ENCODE data around the gene MRI1. TPM values are rescaled to one million over a fixed set of nuclear protein-coding genes. Genes with fewer than 3 reads are reported as not detected.
A peak's percentile ranks its signal among the peaks of the same experiment; 100 is the strongest.

Gene MRI1
- total RNA-seq (23.3 TPM), polyA plus RNA-seq (38.1 TPM)

GRCh38 chr19:13764101-13764807 is at the start of gene MRI1:
Gene MRI1 (plus strand): TSS chr19:13764522. CDS start chr19:13764589, 67 bp downstream.
- peaks cover under 1% of the 10 kb centered on the region for H3K36me3 ChIP-seq (ENCODE audit: insufficient read depth)
- under 1% methylated on average over 65 of the region's 67 CpGs for WGBS

GRCh38 chr19:13717194-13717643 is 47.1 kb upstream of the MRI1 start:
- Histone ChIP-seq H3K27ac (ENCODE audit: low read depth) (no peak overlapping the region), H3K36me3 (ENCODE audit: insufficient read depth) (no peaks in the 10 kb centered on the region), H3K4me1 (ENCODE audit: insufficient read depth) (no peaks in the 10 kb centered on the region), H3K4me3 (ENCODE audit: low read depth, low read length) (no peak overlapping the region)
- no peak for DNase-seq (ENCODE audit: extremely low spot score)
- WGBS = 31% methylated on average over 8 of the region's 8 CpGs

More at GRCh38 chr19:13764101-13764807, at the start of gene MRI1:
- Histone ChIP-seq H3K4me3 (ENCODE audit: low read depth, low read length) (peak within 1 kb of the TSS; percentile 91), H3K27ac (ENCODE audit: low read depth) (peak within 1 kb of the TSS; percentile 39), H3K4me1 (ENCODE audit: insufficient read depth) (no peaks in the 10 kb centered on the region)
- DNase-seq (ENCODE audit: extremely low spot score) = no peak

- H3K4me3 ChIP-seq (ENCODE audit: low read depth, low read length) = no peak overlapping the region
- H3K27ac ChIP-seq (ENCODE audit: low read depth) = no peak overlapping the region
- no peak for DNase-seq (ENCODE audit: extremely low spot score)
- H3K36me3 ChIP-seq (ENCODE audit: insufficient read depth) = no peaks in the 10 kb centered on the region
- WGBS = 33% methylated on average over 9 of the region's 9 CpGs
- no peaks in the 10 kb centered on the region for H3K4me1 ChIP-seq (ENCODE audit: insufficient read depth)
These were observed 45.6 kb upstream of the MRI1 start for GRCh38 chr19:13718733-13719132.

- 81% methylated on average over 6 of the region's 6 CpGs for WGBS
- no peak for DNase-seq (ENCODE audit: extremely low spot score)
- H3K4me1 ChIP-seq (ENCODE audit: insufficient read depth) = no peaks in the 10 kb centered on the region
- no peak overlapping the region for H3K4me3 ChIP-seq (ENCODE audit: low read depth, low read length)
- H3K27ac ChIP-seq (ENCODE audit: low read depth) = no peak overlapping the region
- no peaks in the 10 kb centered on the region for H3K36me3 ChIP-seq (ENCODE audit: insufficient read depth)
These were observed 42.2 kb upstream of the MRI1 start for GRCh38 chr19:13722146-13722545.

- Histone ChIP-seq H3K36me3 (ENCODE audit: insufficient read depth) (no peaks in the 10 kb centered on the region), H3K4me1 (ENCODE audit: insufficient read depth) (no peaks in the 10 kb centered on the region), H3K27ac (ENCODE audit: low read depth) (no peak overlapping the region), H3K4me3 (ENCODE audit: low read depth, low read length) (no peak overlapping the region)
- 82% methylated on average over 5 of the region's 5 CpGs for WGBS
- DNase-seq (ENCODE audit: extremely low spot score) = no peak
These were observed 41.1 kb upstream of the MRI1 start for GRCh38 chr19:13723206-13723605.

- no peak for DNase-seq (ENCODE audit: extremely low spot score)
- Histone ChIP-seq H3K36me3 (ENCODE audit: insufficient read depth) (no peaks in the 10 kb centered on the region), H3K4me1 (ENCODE audit: insufficient read depth) (no peaks in the 10 kb centered on the region), H3K27ac (ENCODE audit: low read depth) (no peak overlapping the region), H3K4me3 (ENCODE audit: low read depth, low read length) (no peak overlapping the region)
- 92% methylated on average over 5 of the region's 5 CpGs for WGBS
These were observed 38.0 kb upstream of the MRI1 start for GRCh38 chr19:13726323-13726722.

- WGBS = 68% methylated on average over 8 of the region's 8 CpGs
- Histone ChIP-seq H3K4me3 (ENCODE audit: low read depth, low read length) (no peak overlapping the region), H3K4me1 (ENCODE audit: insufficient read depth) (no peaks in the 10 kb centered on the region), H3K36me3 (ENCODE audit: insufficient read depth) (no peaks in the 10 kb centered on the region), H3K27ac (ENCODE audit: low read depth) (no peak overlapping the region)
- DNase-seq (ENCODE audit: extremely low spot score) = no peak
These were observed 36.5 kb upstream of the MRI1 start for GRCh38 chr19:13727798-13728197.

- no peak for DNase-seq (ENCODE audit: extremely low spot score)
- Histone ChIP-seq H3K4me1 (ENCODE audit: insufficient read depth) (no peaks in the 10 kb centered on the region), H3K36me3 (ENCODE audit: insufficient read depth) (no peaks in the 10 kb centered on the region), H3K27ac (ENCODE audit: low read depth) (no peak overlapping the region), H3K4me3 (ENCODE audit: low read depth, low read length) (no peak overlapping the region)
- 50% methylated on average over 2 of the region's 2 CpGs for WGBS
These were observed 34.5 kb upstream of the MRI1 start for GRCh38 chr19:13729859-13730258.

- H3K4me3 ChIP-seq (ENCODE audit: low read depth, low read length) = peak overlapping the region; percentile 19
- H3K27ac ChIP-seq (ENCODE audit: low read depth) = peak overlapping the region; percentile 88
- no peaks in the 10 kb centered on the region for H3K4me1 ChIP-seq (ENCODE audit: insufficient read depth)
- DNase-seq (ENCODE audit: extremely low spot score) = peak; percentile 90
- under 1% methylated on average over 39 of the region's 39 CpGs for WGBS
- H3K36me3 ChIP-seq (ENCODE audit: insufficient read depth) = no peaks in the 10 kb centered on the region
These were observed 33.0 kb upstream of the MRI1 start for GRCh38 chr19:13731147-13731964.

GRCh38 chr19:13732337-13732736 is 32.0 kb upstream of the MRI1 start:
- no peak for DNase-seq (ENCODE audit: extremely low spot score)
- WGBS = 87% methylated on average over 8 of the region's 8 CpGs
- Histone ChIP-seq H3K27ac (ENCODE audit: low read depth) (no peak overlapping the region), H3K4me1 (ENCODE audit: insufficient read depth) (no peaks in the 10 kb centered on the region), H3K4me3 (ENCODE audit: low read depth, low read length) (no peak overlapping the region), H3K36me3 (ENCODE audit: insufficient read depth) (no peaks in the 10 kb centered on the region)

- Histone ChIP-seq H3K4me1 (ENCODE audit: insufficient read depth) (no peaks in the 10 kb centered on the region), H3K4me3 (ENCODE audit: low read depth, low read length) (no peak overlapping the region), H3K36me3 (ENCODE audit: insufficient read depth) (no peaks in the 10 kb centered on the region), H3K27ac (ENCODE audit: low read depth) (no peak overlapping the region)
- WGBS = 97% methylated on average over 2 of the region's 2 CpGs
- DNase-seq (ENCODE audit: extremely low spot score) = no peak
These were observed 29.6 kb upstream of the MRI1 start for GRCh38 chr19:13734751-13735150.

GRCh38 chr19:13738073-13738472 is 26.2 kb upstream of the MRI1 start:
- H3K36me3 ChIP-seq (ENCODE audit: insufficient read depth) = no peaks in the 10 kb centered on the region
- no peaks in the 10 kb centered on the region for H3K4me1 ChIP-seq (ENCODE audit: insufficient read depth)
- 89% methylated on average over 1 of the region's 1 CpG for WGBS
- DNase-seq (ENCODE audit: extremely low spot score) = no peak
- H3K4me3 ChIP-seq (ENCODE audit: low read depth, low read length) = no peak overlapping the region
- H3K27ac ChIP-seq (ENCODE audit: low read depth) = no peak overlapping the region

- no peak overlapping the region for H3K4me3 ChIP-seq (ENCODE audit: low read depth, low read length)
- no peaks in the 10 kb centered on the region for H3K36me3 ChIP-seq (ENCODE audit: insufficient read depth)
- no peak for DNase-seq (ENCODE audit: extremely low spot score)
- no peak overlapping the region for H3K27ac ChIP-seq (ENCODE audit: low read depth)
- no peaks in the 10 kb centered on the region for H3K4me1 ChIP-seq (ENCODE audit: insufficient read depth)
- 88% methylated on average over 2 of the region's 2 CpGs for WGBS
These were observed 22.4 kb upstream of the MRI1 start for GRCh38 chr19:13741893-13742292.

- no peak for DNase-seq (ENCODE audit: extremely low spot score)
- H3K4me1 ChIP-seq (ENCODE audit: insufficient read depth) = no peaks in the 10 kb centered on the region
- no peak overlapping the region for H3K4me3 ChIP-seq (ENCODE audit: low read depth, low read length)
- H3K27ac ChIP-seq (ENCODE audit: low read depth) = no peak overlapping the region
- no peaks in the 10 kb centered on the region for H3K36me3 ChIP-seq (ENCODE audit: insufficient read depth)
- 91% methylated on average over 1 of the region's 1 CpG for WGBS
These were observed 21.6 kb upstream of the MRI1 start for GRCh38 chr19:13742756-13743155.

Measured in urinary bladder (tissue), 4 donors.